Endothelial cell of umbilical vein (primary cell): ENCODE results near the gene SMC5. TPM values are rescaled to one million over a fixed set of nuclear protein-coding genes. Genes with fewer than 3 reads are reported as not detected.

Source experiments
- BruUV-seq: library from RNA; stranded (reverse); fragments of 400-500 nt; replicated peaks from 2 replicates; lab custom pipeline; 2021; lab: Mats Ljungman, UMichigan
- CTCF ChIA-PET: fragments of 300-600, 350-600 bp; sonication (Branson Sonifier 250); formaldehyde crosslinking; loops from one replicate; lab custom pipeline; 2021; ENCODE audit warnings: antibody characterized with exemption, inconsistent platforms; lab: Charles Lee
- POLR2A ChIA-PET: fragments of 300-600, 350-600 bp; sonication (Branson Sonifier 250); formaldehyde crosslinking; loops from one replicate; lab custom pipeline; 2021; ENCODE audit warnings: antibody characterized with exemption, inconsistent platforms; lab: Charles Lee
- DNase-seq: peaks from one replicate; pipeline ENCODE4 v3.0.0-alpha.2; 2011; ENCODE audit warnings: low read depth, low spot score
- FAIRE-seq: peaks from 2 replicates; lab custom pipeline; 2011; peaks lifted over from hg19 to GRCh38; lab: Jason Lieb, UNC
- H2AFZ ChIP-seq: 2 replicates; pipeline ENCODE4 v1.6.0; 2012; ENCODE audit warnings: low read depth, low read length, control low read depth, inconsistent platforms
- H3K27ac ChIP-seq: 2 replicates; pipeline ENCODE4 v1.5.1; 2011; ENCODE audit warnings: low read depth, mild to moderate bottlenecking, control low read depth, low read length, moderate library complexity; ENCODE audit not compliant: insufficient read depth
- H3K27me3 ChIP-seq, 2 experiments: 2 replicates each; pipeline versions ENCODE4 v1.6.0 to v1.6.1; 2011; ENCODE audit warnings: low read length in 2 of 2, mixed read lengths in 1 of 2; ENCODE audit not compliant: control insufficient read depth in 2 of 2, insufficient read depth in 2 of 2
- H3K36me3 ChIP-seq, 2 experiments: 2 replicates in 1 of 2; 3 replicates in 1 of 2; pipeline ENCODE4 v1.5.1; 2011; ENCODE audit warnings: low read length in 2 of 2, mild to moderate bottlenecking in 1 of 2, moderate library complexity in 1 of 2; ENCODE audit not compliant: control insufficient read depth in 2 of 2, insufficient read depth in 2 of 2; ENCODE audit errors: extremely low read depth in 1 of 2
- H3K4me1 ChIP-seq: 3 replicates; pipeline ENCODE4 v1.5.1; 2011; ENCODE audit warnings: mild to moderate bottlenecking, low read length; ENCODE audit not compliant: control insufficient read depth, insufficient read depth; ENCODE audit errors: extremely low read depth
- H3K4me2 ChIP-seq: 2 replicates; pipeline ENCODE4 v1.6.1; 2011; ENCODE audit warnings: low read length, control low read depth, mixed read lengths; ENCODE audit not compliant: insufficient read depth
- H3K4me3 ChIP-seq, 3 experiments: fragments of 200-600 bp in 1 of 3; sonication (generic), shearing (Covaris generic) in 1 of 3; replicated peaks in 1 of 3; 2 replicates each; pipeline ENCODE4 v1.5.1; 2011 to 2016; ENCODE audit warnings: control low read depth in 3 of 3, low read length in 3 of 3, mild to moderate bottlenecking in 2 of 3, inconsistent platforms in 1 of 3, low read depth in 1 of 3, moderate library complexity in 1 of 3; ENCODE audit not compliant: insufficient read depth in 1 of 3
- H3K79me2 ChIP-seq: 2 replicates; pipeline ENCODE4 v1.6.0; 2012; ENCODE audit warnings: low read length, inconsistent platforms; ENCODE audit not compliant: control insufficient read depth, insufficient read depth
- H3K9ac ChIP-seq: replicated peaks from 2 replicates; pipeline ENCODE3; 2011; ENCODE audit warnings: low read length, control low read depth; ENCODE audit not compliant: insufficient read depth; ENCODE audit errors: extremely low read depth
- H3K9me1 ChIP-seq: replicated peaks from 3 replicates; pipeline ENCODE4 v1.6.0; 2011; ENCODE audit warnings: mild to moderate bottlenecking, low read length; ENCODE audit not compliant: control insufficient read depth, insufficient read depth; ENCODE audit errors: extremely low read depth
- H3K9me3 ChIP-seq: replicated peaks from 2 replicates; pipeline ENCODE4 v1.5.1; 2012; ENCODE audit warnings: low read length, inconsistent platforms; ENCODE audit not compliant: control insufficient read depth, insufficient read depth
- H4K20me1 ChIP-seq: replicated peaks from 2 replicates; pipeline ENCODE3; 2011; ENCODE audit warnings: mild to moderate bottlenecking, low read length; ENCODE audit not compliant: control insufficient read depth, insufficient read depth; ENCODE audit errors: extremely low read depth
- EZH2 ChIP-seq: IDR thresholded peaks from 2 replicates; pipeline ENCODE4 v1.6.1; 2012; ENCODE audit warnings: borderline replicate concordance, low read depth, mild to moderate bottlenecking, moderate library complexity, low read length, inconsistent platforms; ENCODE audit not compliant: severe bottlenecking
- FOS ChIP-seq: IDR thresholded peaks from 2 replicates; pipeline ENCODE4 v1.6.1; 2011; ENCODE audit warnings: mild to moderate bottlenecking, low read length, moderate library complexity, borderline replicate concordance; ENCODE audit not compliant: insufficient read depth
- GATA2 ChIP-seq: IDR thresholded peaks from 2 replicates; pipeline ENCODE4 v1.7.0; 2011; ENCODE audit warnings: low read depth, mild to moderate bottlenecking, moderate library complexity, mixed read lengths, low read length; ENCODE audit not compliant: insufficient read length, insufficient read depth
- JUN ChIP-seq: IDR thresholded peaks from 2 replicates; pipeline ENCODE4 v1.6.1; 2011; ENCODE audit warnings: borderline replicate concordance, low read depth; ENCODE audit not compliant: insufficient read length, insufficient read depth
- MYC ChIP-seq: IDR thresholded peaks from one replicate; pipeline ENCODE4 v1.6.1; 2011; ENCODE audit warnings: mild to moderate bottlenecking, low read depth, low read length
- POLR2A ChIP-seq: IDR thresholded peaks from 2 replicates; pipeline ENCODE4 v1.6.1; 2012; ENCODE audit warnings: low read depth, mild to moderate bottlenecking, control low read depth, low read length
- POLR2AphosphoS5 ChIP-seq: IDR thresholded peaks from 2 replicates; pipeline ENCODE4 v1.6.1; 2012; ENCODE audit warnings: low read depth, mild to moderate bottlenecking, control low read depth, low read length, moderate library complexity; ENCODE audit not compliant: insufficient read depth
- dilution Hi-C: fragments of 300-500 bp; cut with MboI; formaldehyde crosslinking; loops from one replicate; pipeline ENCODE4 v1.15.0; 2019; ENCODE audit warnings: low sequenced_read_pairs; ENCODE audit not compliant: extremely low pct_ligation_motif_present
- intact Hi-C: fragments of 100-400 bp; cut with micrococcal nuclease; formaldehyde crosslinking; loops from one replicate; pipeline ENCODE4 v1.10.0; 2022
- polyA plus RNA-seq, 4 experiments: library from polyadenylated mRNA; depleted of rRNA in 3 of 4; stranded (reverse) in 3 of 4; unstranded in 1 of 4; fragments of >200 nt; gene quantifications; 2 replicates each; pipeline versions ENCODE4 v1.2.1 to v1.2.3, GENCODE V29; 2011 to 2012; ENCODE audit warnings: missing spikeins in 1 of 4
- total RNA-seq: library from RNA; stranded (reverse); gene quantifications from 2 replicates; pipeline ENCODE4 v1.2.3, GENCODE V29; 2021
- TF ChIP-seq, protein P1 (sequence below), 2 donors: IDR thresholded peaks; 1 replicate in 1 of 2; 2 replicates in 1 of 2; pipeline ENCODE4 v1.5.1; 2011; ENCODE audit warnings: low read length in 2 of 2, mild to moderate bottlenecking in 2 of 2, moderate library complexity in 2 of 2, control low read depth in 1 of 2, inconsistent platforms in 1 of 2, low read depth in 1 of 2; ENCODE audit not compliant: insufficient read depth in 1 of 2; ENCODE audit errors: extremely low read depth in 1 of 2
- TF ChIP-seq, protein P2 (sequence below): IDR thresholded peaks from 2 replicates; pipeline ENCODE4 v1.6.1; 2011; ENCODE audit not compliant: insufficient read depth, insufficient read length

Gene SMC5
- total and polyA plus RNA-seq, 2 donors (not counting 3 experiments of a cell fraction or from before 2014, with no cell fraction given), result 17.1 to 32.8 TPM

DNA sequence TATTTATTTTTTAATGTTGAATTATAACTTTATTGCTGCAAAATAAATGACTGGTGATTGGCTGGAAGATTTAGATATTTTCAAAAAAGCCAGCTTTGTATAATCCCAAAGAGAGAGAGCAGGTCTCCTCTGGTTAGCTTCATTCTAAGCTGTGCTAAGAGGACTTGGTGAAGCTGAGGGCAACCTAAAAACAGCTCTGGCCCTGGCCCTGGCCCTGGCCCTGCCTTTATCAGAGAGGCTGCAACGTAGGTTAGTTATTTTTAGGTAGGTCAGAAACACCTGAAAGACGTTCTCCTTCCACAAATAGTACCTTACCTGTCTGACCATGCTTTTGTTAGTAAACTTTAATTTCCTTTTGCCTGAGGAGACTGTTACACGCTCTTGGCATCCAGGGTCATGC, 97.0 kb downstream of the SMC5 start:
- dilution Hi-C loops, result no loop called here
- DNase-seq, result no peak
- POLR2A ChIA-PET, result no interaction called here
- intact Hi-C loops, result no loop called here
- Histone ChIP-seq H3K9me3 (no peaks in the 10 kb centered on the region), H3K79me2 (no peaks in the 10 kb centered on the region), H3K9ac (no peak overlapping the region), H3K27me3 (no peaks in the 10 kb centered on the region), H3K9me1 (no peaks in the 10 kb centered on the region), H3K27ac (no peak overlapping the region), H3K4me3 (no peak overlapping the region), H3K4me2 (no peak overlapping the region), H3K36me3 (peaks cover 1 to 3% of the 10 kb centered on the region in 2 experiments), H2AFZ (no peak overlapping the region), H3K4me1 (no peaks in the 10 kb centered on the region), H4K20me1 (no peaks in the 10 kb centered on the region)
- no TSS peak for BruUV-seq
- CTCF ChIA-PET, result interaction anchor here (0.9 to 1.4 kb wide), 4 partner anchors 10 to 246 kb away, joined by 3 to 7 read pairs (median 5); no protein-coding TSS in a partner anchor
- TF ChIP-seq, protein P1, sequence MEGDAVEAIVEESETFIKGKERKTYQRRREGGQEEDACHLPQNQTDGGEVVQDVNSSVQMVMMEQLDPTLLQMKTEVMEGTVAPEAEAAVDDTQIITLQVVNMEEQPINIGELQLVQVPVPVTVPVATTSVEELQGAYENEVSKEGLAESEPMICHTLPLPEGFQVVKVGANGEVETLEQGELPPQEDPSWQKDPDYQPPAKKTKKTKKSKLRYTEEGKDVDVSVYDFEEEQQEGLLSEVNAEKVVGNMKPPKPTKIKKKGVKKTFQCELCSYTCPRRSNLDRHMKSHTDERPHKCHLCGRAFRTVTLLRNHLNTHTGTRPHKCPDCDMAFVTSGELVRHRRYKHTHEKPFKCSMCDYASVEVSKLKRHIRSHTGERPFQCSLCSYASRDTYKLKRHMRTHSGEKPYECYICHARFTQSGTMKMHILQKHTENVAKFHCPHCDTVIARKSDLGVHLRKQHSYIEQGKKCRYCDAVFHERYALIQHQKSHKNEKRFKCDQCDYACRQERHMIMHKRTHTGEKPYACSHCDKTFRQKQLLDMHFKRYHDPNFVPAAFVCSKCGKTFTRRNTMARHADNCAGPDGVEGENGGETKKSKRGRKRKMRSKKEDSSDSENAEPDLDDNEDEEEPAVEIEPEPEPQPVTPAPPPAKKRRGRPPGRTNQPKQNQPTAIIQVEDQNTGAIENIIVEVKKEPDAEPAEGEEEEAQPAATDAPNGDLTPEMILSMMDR (IDR thresholded peaks at IDR 0.05; ENCODE audit: extremely low read depth in 1 of 2, insufficient read depth in 1 of 2, low read depth in 1 of 2, low read length in 2 of 2), result no peak
- TF ChIP-seq EZH2 (no peak), POLR2A (no peak), MYC (no peak), FOS (no peak), JUN (no peak), GATA2 (no peak), POLR2AphosphoS5 (no peak)
- TF ChIP-seq, protein P2, sequence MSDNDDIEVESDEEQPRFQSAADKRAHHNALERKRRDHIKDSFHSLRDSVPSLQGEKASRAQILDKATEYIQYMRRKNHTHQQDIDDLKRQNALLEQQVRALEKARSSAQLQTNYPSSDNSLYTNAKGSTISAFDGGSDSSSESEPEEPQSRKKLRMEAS, result no peak
- FAIRE-seq, result no peak
